ENCODE data around the gene UMODL1.

Gene UMODL1

DNA sequence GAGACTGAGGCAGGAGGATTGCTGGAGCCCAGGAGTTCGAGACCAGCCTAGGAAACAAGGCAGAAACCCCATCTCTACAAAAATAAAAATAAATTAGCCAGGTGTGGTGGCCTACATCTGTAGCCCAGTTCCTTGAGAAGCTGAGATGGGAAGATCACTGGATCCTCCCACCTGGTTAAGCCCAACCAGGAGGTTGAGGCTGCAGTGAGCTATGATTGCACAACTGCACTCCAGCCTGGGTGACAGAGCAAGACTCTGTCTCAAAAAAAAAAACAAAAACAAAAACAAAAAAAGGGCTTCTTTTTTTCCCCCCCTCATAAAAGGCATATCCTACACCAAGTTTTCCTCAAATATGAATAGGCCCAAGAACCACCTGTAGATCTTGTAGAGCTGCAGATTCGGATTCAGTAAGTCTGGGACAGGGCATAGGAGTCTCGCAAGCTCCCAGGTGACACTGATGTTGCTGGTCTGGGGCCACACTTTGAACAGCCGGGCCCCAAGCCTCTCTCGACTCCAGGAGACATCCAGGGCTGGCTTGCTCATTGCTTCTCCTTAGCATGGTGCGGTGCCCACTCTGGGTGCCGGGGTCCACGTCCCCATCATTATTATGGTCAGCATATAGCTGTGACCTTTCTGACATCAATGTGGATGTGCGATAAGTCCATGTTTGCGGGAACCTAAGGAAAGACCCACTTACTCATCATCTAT lies 22.1 kb upstream of the UMODL1 start:
- Histone ChIP-seq H3K27me3 (ENCODE audit: insufficient read depth, low read length) (peaks cover 6% of the 10 kb centered on the region; the same call in 1 of the 2 replicates), H3K79me2 (ENCODE audit: control insufficient read depth, insufficient read depth, low read length, unreplicated experiment) (no peaks in the 10 kb centered on the region), H3K4me1 (ENCODE audit: control insufficient read depth, insufficient read depth, low read length, unreplicated experiment) (peaks cover 6% of the 10 kb centered on the region), H2AFZ (ENCODE audit: low read length, unreplicated experiment) (no peak overlapping the region), H3K36me3 (ENCODE audit: insufficient read depth, low read length) (no peaks in the 10 kb centered on the region), H3K27ac (ENCODE audit: low read depth, low read length) (no peak overlapping the region), H3K4me3 (ENCODE audit: low read depth, low read length) (no peak overlapping the region)

GRCh38 chr21:42049578-42050430 lies 21.3 kb upstream of the UMODL1 start:
- peaks cover 6% of the 10 kb centered on the region for H3K4me1 ChIP-seq (ENCODE audit: control insufficient read depth, insufficient read depth, low read length, unreplicated experiment)
- no peaks in the 10 kb centered on the region for H3K36me3 ChIP-seq (ENCODE audit: insufficient read depth, low read length)
- no peak overlapping the region for H3K4me3 ChIP-seq (ENCODE audit: low read depth, low read length)
- H3K27me3 ChIP-seq (ENCODE audit: insufficient read depth, low read length): peaks cover 10% of the 10 kb centered on the region
- no peaks in the 10 kb centered on the region for H3K79me2 ChIP-seq (ENCODE audit: control insufficient read depth, insufficient read depth, low read length, unreplicated experiment)
- H2AFZ ChIP-seq (ENCODE audit: low read length, unreplicated experiment): no peak overlapping the region
- H3K27ac ChIP-seq (ENCODE audit: low read depth, low read length): no peak overlapping the region

- H3K79me2 ChIP-seq (ENCODE audit: control insufficient read depth, insufficient read depth, low read length, unreplicated experiment): no peaks in the 10 kb centered on the region
- H3K27ac ChIP-seq (ENCODE audit: low read depth, low read length): no peak overlapping the region
- H3K27me3 ChIP-seq (ENCODE audit: insufficient read depth, low read length): peaks cover 18% of the 10 kb centered on the region
- H2AFZ ChIP-seq (ENCODE audit: low read length, unreplicated experiment): no peak overlapping the region
- peaks cover 6% of the 10 kb centered on the region for H3K4me1 ChIP-seq (ENCODE audit: control insufficient read depth, insufficient read depth, low read length, unreplicated experiment)
- no peak overlapping the region for H3K4me3 ChIP-seq (ENCODE audit: low read depth, low read length)
- no peaks in the 10 kb centered on the region for H3K36me3 ChIP-seq (ENCODE audit: insufficient read depth, low read length)
These were observed 19.3 kb upstream of the UMODL1 start for GRCh38 chr21:42051788-42052187.

DNA sequence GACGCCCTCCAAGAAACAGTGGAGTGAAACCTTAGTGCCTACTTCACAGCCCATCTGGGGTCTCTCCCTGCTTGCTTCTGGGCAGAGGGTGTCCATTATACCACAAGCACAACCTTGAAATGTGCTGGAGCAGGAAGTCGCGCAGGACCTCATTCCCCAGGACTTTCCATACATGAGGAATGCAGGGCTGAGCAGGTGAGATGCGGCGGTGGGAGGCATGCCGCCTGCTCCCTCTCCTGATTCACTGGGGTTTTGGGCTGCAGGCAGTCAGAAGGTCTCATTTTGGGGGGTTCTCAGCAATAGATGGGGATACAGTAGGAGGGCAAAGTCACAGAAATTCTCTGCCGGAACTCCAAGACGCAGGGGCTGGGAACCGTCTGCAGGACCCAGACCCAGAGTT lies 15.7 kb upstream of the UMODL1 start:
- H2AFZ ChIP-seq (ENCODE audit: low read length, unreplicated experiment): no peak overlapping the region
- H3K4me3 ChIP-seq (ENCODE audit: low read depth, low read length): no peak overlapping the region
- no peaks in the 10 kb centered on the region for H3K79me2 ChIP-seq (ENCODE audit: control insufficient read depth, insufficient read depth, low read length, unreplicated experiment)
- peaks cover 22% of the 10 kb centered on the region for H3K27me3 ChIP-seq (ENCODE audit: insufficient read depth, low read length)
- H3K4me1 ChIP-seq (ENCODE audit: control insufficient read depth, insufficient read depth, low read length, unreplicated experiment): no peaks in the 10 kb centered on the region
- no peak overlapping the region for H3K27ac ChIP-seq (ENCODE audit: low read depth, low read length)
- no peaks in the 10 kb centered on the region for H3K36me3 ChIP-seq (ENCODE audit: insufficient read depth, low read length)

- no peaks in the 10 kb centered on the region for H3K79me2 ChIP-seq (ENCODE audit: control insufficient read depth, insufficient read depth, low read length, unreplicated experiment)
- H2AFZ ChIP-seq (ENCODE audit: low read length, unreplicated experiment): no peak overlapping the region
- H3K36me3 ChIP-seq (ENCODE audit: insufficient read depth, low read length): no peaks in the 10 kb centered on the region
- H3K27ac ChIP-seq (ENCODE audit: low read depth, low read length): no peak overlapping the region
- H3K27me3 ChIP-seq (ENCODE audit: insufficient read depth, low read length): peaks cover 22% of the 10 kb centered on the region
- H3K4me3 ChIP-seq (ENCODE audit: low read depth, low read length): no peak overlapping the region
- H3K4me1 ChIP-seq (ENCODE audit: control insufficient read depth, insufficient read depth, low read length, unreplicated experiment): no peaks in the 10 kb centered on the region
These were observed 14.6 kb upstream of the UMODL1 start for GRCh38 chr21:42056468-42056867.

GRCh38 chr21:42056996-42057689 lies 14.0 kb upstream of the UMODL1 start:
- no peaks in the 10 kb centered on the region for H3K36me3 ChIP-seq (ENCODE audit: insufficient read depth, low read length)
- no peak overlapping the region for H3K27ac ChIP-seq (ENCODE audit: low read depth, low read length)
- no peaks in the 10 kb centered on the region for H3K4me1 ChIP-seq (ENCODE audit: control insufficient read depth, insufficient read depth, low read length, unreplicated experiment)
- no peaks in the 10 kb centered on the region for H3K79me2 ChIP-seq (ENCODE audit: control insufficient read depth, insufficient read depth, low read length, unreplicated experiment)
- H3K4me3 ChIP-seq (ENCODE audit: low read depth, low read length): no peak overlapping the region
- H3K27me3 ChIP-seq (ENCODE audit: insufficient read depth, low read length): peaks cover 22% of the 10 kb centered on the region
- H2AFZ ChIP-seq (ENCODE audit: low read length, unreplicated experiment): no peak overlapping the region

- H3K36me3 ChIP-seq (ENCODE audit: insufficient read depth, low read length): no peaks in the 10 kb centered on the region
- no peak overlapping the region for H3K27ac ChIP-seq (ENCODE audit: low read depth, low read length)
- no peaks in the 10 kb centered on the region for H3K79me2 ChIP-seq (ENCODE audit: control insufficient read depth, insufficient read depth, low read length, unreplicated experiment)
- no peak overlapping the region for H2AFZ ChIP-seq (ENCODE audit: low read length, unreplicated experiment)
- H3K4me3 ChIP-seq (ENCODE audit: low read depth, low read length): no peak overlapping the region
- H3K27me3 ChIP-seq (ENCODE audit: insufficient read depth, low read length): peaks cover 26% of the 10 kb centered on the region
- H3K4me1 ChIP-seq (ENCODE audit: control insufficient read depth, insufficient read depth, low read length, unreplicated experiment): no peaks in the 10 kb centered on the region
These were observed 13.2 kb upstream of the UMODL1 start for GRCh38 chr21:42057851-42058437.

DNA sequence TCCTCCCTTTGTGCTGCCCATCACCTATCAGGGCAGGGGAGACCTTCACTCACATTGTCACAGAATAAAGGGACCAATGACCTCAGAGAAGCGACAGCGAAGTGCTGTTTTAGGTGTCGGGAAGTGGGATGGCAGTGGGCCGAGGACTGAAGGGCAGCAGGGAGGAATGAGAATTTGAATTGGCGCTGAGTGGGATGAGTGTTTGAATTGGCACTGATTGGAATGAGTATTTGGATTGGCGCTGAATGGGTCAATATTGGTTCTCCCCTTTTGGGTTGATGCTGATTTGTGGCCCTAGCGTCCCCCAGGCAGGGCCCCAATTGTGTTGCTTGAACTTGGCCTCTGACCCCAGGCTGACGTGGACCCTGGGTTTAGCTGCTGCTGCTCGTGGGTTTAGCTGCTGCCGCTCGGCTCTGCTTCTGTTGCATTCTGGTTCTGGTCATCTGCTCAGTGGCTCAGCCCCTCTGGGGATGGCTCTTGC lies 12.4 kb upstream of the UMODL1 start:
- Histone ChIP-seq H3K4me3 (ENCODE audit: low read depth, low read length) (no peak overlapping the region), H3K4me1 (ENCODE audit: control insufficient read depth, insufficient read depth, low read length, unreplicated experiment) (no peaks in the 10 kb centered on the region), H3K79me2 (ENCODE audit: control insufficient read depth, insufficient read depth, low read length, unreplicated experiment) (no peaks in the 10 kb centered on the region), H3K36me3 (ENCODE audit: insufficient read depth, low read length) (no peaks in the 10 kb centered on the region), H3K27ac (ENCODE audit: low read depth, low read length) (no peak overlapping the region), H3K27me3 (ENCODE audit: insufficient read depth, low read length) (peaks cover 28% of the 10 kb centered on the region), H2AFZ (ENCODE audit: low read length, unreplicated experiment) (no peak overlapping the region)

DNA sequence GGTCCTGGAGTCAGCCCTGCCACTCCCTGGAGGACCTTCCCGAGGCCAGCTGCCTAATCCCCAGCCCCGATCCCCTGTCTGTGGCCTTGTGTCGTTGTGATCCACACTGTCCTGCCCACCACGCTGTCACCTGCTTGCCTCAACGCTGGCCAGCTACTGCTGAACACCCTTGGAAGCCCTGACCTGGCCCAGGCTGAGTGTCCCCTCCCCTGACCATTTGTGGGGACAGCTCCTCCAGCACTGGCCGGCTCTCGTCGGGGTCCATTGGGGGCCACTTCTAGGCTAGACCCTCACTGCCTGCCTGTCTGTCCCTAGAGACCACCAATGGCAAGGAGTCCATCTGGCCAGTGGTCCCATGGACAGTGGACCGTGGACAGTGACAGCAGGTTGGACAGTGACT lies 12.0 kb upstream of the UMODL1 start:
- no peak overlapping the region for H2AFZ ChIP-seq (ENCODE audit: low read length, unreplicated experiment)
- H3K27me3 ChIP-seq (ENCODE audit: insufficient read depth, low read length): peaks cover 33% of the 10 kb centered on the region
- H3K4me1 ChIP-seq (ENCODE audit: control insufficient read depth, insufficient read depth, low read length, unreplicated experiment): no peaks in the 10 kb centered on the region
- no peaks in the 10 kb centered on the region for H3K36me3 ChIP-seq (ENCODE audit: insufficient read depth, low read length)
- H3K4me3 ChIP-seq (ENCODE audit: low read depth, low read length): no peak overlapping the region
- H3K79me2 ChIP-seq (ENCODE audit: control insufficient read depth, insufficient read depth, low read length, unreplicated experiment): no peaks in the 10 kb centered on the region
- H3K27ac ChIP-seq (ENCODE audit: low read depth, low read length): no peak overlapping the region

GRCh38 chr21:42059721-42060120 lies 11.4 kb upstream of the UMODL1 start:
- peaks cover 31% of the 10 kb centered on the region for H3K27me3 ChIP-seq (ENCODE audit: insufficient read depth, low read length)
- no peak overlapping the region for H3K4me3 ChIP-seq (ENCODE audit: low read depth, low read length)
- no peak overlapping the region for H2AFZ ChIP-seq (ENCODE audit: low read length, unreplicated experiment)
- no peaks in the 10 kb centered on the region for H3K36me3 ChIP-seq (ENCODE audit: insufficient read depth, low read length)
- no peaks in the 10 kb centered on the region for H3K79me2 ChIP-seq (ENCODE audit: control insufficient read depth, insufficient read depth, low read length, unreplicated experiment)
- H3K4me1 ChIP-seq (ENCODE audit: control insufficient read depth, insufficient read depth, low read length, unreplicated experiment): no peaks in the 10 kb centered on the region
- no peak overlapping the region for H3K27ac ChIP-seq (ENCODE audit: low read depth, low read length)

All from ACC112 (cell line).